Measurements from ENCODE around the gene ABHD8.

Gene ABHD8

DNA sequence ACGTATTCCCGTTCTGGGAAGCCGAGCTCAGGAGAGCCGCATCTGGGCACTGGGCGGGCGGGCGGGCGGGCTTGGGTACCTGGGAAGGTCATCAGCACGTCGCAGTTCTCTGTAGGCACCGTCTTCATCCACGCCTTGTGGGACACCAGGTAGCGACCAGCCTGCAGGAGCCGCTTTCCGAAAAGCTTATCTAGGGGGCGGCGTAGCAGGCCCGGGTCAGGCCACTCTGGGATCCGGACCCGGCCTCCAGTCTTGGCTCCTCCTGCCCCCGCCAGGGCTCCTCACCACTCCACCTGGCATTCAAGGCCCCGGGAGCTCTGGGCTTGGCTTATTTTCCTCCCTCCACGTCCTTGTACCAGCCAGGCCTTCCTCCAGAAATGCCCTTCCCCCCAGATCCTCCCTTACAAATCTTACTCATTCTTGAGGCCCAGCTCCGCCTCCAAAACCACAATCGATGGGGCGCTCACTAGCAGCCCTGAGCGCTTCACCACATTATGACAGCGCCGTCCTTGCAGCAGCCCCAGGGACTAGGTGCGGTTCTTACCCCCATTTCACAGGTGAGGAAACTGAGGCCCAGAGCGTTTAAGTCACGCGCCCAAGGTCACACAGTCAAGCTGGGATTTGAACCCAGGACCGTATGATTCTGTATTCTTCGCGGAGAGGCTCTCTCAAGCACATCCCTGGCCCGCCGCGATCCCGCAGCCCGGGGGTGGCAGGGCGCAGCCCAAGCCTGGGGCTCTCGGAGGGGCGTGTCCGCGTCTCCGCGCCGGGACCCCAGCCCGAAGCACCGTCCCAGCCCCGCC lies 30.6 kb upstream of the ABHD8 start:
- TF ChIP-seq, protein P1, sequence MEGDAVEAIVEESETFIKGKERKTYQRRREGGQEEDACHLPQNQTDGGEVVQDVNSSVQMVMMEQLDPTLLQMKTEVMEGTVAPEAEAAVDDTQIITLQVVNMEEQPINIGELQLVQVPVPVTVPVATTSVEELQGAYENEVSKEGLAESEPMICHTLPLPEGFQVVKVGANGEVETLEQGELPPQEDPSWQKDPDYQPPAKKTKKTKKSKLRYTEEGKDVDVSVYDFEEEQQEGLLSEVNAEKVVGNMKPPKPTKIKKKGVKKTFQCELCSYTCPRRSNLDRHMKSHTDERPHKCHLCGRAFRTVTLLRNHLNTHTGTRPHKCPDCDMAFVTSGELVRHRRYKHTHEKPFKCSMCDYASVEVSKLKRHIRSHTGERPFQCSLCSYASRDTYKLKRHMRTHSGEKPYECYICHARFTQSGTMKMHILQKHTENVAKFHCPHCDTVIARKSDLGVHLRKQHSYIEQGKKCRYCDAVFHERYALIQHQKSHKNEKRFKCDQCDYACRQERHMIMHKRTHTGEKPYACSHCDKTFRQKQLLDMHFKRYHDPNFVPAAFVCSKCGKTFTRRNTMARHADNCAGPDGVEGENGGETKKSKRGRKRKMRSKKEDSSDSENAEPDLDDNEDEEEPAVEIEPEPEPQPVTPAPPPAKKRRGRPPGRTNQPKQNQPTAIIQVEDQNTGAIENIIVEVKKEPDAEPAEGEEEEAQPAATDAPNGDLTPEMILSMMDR (IDR thresholded peaks at IDR 0.05), result no peak
- peak overlapping the region; percentile 21 to 77 for H3K27ac ChIP-seq
- DNase-seq (ENCODE audit: low spot score), result no peak
- H3K4me3 ChIP-seq, result peak overlapping the region; percentile 85

DNA sequence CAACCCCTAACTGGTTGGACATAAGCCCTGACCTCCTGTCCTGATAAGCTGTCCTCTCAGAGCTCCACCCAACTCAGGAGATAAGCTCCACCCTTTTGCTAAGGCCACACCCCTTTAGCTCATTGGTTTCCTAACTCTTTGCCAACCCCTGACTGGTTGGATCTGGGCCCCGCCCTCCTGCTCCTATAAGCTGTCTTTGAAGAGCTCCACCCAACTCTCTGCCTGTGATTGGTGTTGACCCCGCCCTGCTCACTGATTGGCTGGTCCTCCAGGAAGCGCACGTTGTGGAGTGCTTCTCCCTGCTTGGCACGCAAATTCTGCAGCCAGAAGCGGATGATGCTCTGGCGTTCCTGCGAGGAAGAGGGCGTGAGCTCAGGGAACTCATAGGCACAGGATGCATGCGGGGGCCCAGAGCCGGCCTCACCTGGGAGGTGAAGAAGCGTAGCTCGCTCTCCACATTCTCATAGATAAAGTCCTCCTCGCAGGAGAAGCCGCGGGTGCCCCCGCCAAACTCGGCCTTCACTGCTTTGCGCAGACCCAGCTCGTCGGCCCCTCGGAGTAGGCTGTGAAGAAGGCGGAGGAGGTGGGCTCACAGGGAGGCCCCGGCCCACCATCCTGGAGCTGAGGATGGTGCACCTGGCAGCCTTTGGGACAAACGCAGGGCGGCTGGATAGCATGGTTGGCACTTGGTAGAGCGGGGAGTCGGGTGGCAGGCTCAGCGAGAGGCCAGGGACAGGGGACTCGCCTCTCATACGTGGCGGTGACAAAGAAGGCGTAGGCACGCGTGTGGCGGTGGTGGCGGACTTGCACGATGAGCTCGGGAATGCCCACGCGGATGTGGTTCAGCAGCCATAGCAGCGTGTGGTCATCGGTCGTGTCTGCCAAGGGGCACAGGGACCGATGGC lies 29.7 kb upstream of the ABHD8 start:
- TF ChIP-seq, protein P1 (IDR thresholded peaks at IDR 0.05), result no peak
- Histone ChIP-seq H3K27ac (peak overlapping the region in 1 of 2 donors; percentile 77), H3K4me3 (no peak overlapping the region)
- DNase-seq (ENCODE audit: low spot score), result no peak

DNA sequence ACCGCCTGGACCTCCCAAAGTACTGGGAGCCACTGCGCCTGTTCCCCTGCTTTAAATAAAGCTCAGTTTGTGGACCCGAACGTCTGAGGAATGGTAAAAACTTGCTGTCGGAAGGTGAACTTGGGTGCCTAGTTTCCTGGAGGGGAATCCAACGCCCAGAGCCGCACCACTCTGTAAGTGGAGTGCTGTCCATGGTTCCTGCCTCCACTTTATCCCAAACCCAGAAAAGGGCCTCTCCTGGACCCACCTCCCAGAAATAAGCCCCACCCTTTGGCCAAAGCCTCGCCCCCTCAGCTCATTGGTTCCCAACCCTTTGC lies 29.1 kb upstream of the ABHD8 start:
- no peak overlapping the region for H3K27ac ChIP-seq
- TF ChIP-seq, protein P1 (IDR thresholded peaks at IDR 0.05), result no peak
- H3K4me3 ChIP-seq, result no peak overlapping the region
- no peak for DNase-seq (ENCODE audit: low spot score)

DNA sequence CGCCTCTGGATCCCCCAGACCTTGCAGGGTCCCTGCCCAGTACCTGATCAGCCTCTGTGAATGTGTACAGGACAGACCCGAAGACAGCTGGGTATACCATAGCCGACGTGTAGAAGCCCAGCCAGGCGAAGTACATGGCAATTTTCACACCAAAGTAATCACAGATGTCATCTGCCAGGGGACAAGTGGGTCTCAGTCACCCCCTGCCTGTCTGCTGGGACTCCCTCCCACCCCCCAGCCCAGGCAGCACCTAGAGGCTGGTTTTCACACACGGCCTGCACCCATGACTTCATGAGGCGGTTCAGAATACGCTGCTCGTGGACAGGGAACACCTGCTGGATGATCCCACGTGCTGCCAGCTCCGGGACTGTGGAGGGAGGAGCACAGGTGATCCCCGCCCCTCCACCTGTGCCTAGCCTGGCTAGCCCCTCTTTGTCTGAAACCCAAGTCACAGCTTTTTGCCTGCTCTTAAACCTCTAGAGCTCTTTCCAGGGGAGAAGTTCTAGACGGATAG lies 27.9 kb upstream of the ABHD8 start:
- DNase-seq (ENCODE audit: low spot score), result no peak
- TF ChIP-seq, protein P1 (IDR thresholded peaks at IDR 0.05), result no peak
- H3K27ac ChIP-seq, result no peak overlapping the region
- no peak overlapping the region for H3K4me3 ChIP-seq

DNA sequence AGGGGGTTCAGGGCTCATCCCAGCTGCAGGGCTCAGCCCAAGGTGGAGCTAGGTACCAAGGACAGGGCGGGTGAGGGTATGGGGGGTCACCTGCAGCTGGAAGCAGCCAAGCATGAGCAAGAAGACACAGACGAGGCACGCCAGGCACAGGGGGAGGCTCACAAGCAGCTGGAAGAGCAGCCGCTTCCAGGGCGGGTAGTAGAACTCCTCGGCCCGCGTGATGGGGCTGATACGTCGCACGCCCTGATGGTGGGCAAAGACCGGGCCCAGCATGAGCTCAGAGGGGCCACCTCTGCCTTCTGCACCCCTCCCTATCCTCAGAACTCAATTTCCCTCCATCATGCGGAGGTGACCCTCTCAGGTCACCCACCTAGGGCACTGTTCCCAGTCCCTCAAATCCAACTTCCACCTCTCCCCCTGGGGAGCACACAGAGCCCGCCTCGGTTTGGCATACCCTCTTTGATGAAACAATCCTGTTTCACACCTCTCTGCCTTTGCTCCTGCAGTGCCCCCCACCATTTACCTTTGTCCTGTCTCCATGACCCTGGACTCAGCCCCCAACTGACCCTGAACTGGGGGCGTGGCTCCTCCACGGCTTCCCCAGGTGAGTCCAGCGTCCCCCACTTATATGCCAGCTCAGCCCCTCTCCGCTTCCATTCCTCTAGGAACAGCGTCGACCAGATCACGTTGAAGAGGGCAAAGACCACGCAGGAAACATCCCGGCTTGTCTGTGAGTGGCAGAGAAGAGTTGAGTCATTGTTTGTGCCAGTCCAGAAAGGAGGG lies 27.2 kb upstream of the ABHD8 start:
- TF ChIP-seq, protein P1 (IDR thresholded peaks at IDR 0.05), result no peak
- no peak for DNase-seq (ENCODE audit: low spot score)
- Histone ChIP-seq H3K27ac (no peak overlapping the region), H3K4me3 (no peak overlapping the region)

DNA sequence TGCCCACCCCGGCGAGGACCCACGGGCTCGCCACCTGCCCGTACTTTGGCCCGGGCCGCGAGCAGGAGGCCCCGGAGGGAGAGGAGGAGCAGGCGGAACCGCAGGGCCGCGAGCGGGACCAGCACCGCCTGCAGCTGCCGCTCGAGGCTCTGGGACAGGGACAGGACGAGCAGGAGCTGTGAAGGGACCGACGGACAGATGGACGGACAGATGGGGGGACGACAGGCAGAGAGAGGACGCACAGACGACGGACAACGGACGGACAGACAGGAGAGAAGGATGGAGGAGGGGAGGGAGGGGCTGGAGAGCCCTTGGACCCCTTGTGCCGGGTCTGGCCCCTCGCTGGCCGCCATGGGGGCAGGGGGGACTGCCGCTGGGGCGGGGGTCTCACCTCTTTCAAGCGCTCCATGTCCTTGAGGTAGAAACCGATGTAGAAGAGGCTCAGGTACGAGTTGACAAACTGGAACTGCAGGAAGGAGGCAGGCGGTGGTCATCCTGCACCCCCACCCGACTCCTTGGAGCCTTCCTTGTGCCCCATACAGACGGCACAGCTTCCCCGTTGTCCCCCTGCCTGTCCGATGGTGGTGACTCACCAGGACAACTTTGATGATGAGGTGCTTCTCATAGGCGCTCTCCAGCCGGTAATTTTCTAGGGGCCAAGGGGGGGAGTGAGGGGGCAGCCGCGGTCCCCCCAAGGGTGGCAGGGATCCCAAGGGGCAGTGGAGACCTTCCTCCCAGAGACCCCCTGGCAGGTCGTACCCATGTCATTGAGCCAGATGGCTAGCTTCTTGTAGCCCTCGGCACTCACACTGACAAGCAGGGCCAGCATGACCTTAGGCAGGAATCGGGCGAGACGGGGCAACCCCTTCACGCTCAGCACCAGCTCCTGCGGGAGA lies 26.4 kb upstream of the ABHD8 start:
- TF ChIP-seq, protein P1 (IDR thresholded peaks at IDR 0.05), result no peak
- Histone ChIP-seq H3K27ac (no peak overlapping the region), H3K4me3 (peak overlapping the region; percentile 32)
- DNase-seq (ENCODE audit: low spot score), result no peak

Data from coronary artery (tissue), 2 donors.